ENCODE results near the gene PIK3R5. TPM values are rescaled to one million over a fixed set of nuclear protein-coding genes. Genes with fewer than 3 reads are reported as not detected.

PIK3R5 gene
- total RNA-seq, 2 donors from 2014 or later, result 3.2 to 4.9 TPM

GRCh38 chr17:8912084-8912981 lies 53.2 kb downstream of the PIK3R5 start:
- ATAC-seq (no peak), DNase-seq (no peak)
- intact Hi-C loops (cut with DNase I, micrococcal nuclease), result no loop called here

- no peak for DNase-seq
- intact Hi-C loops (cut with DNase I, micrococcal nuclease), result no loop called here
- no peak for ATAC-seq
Observed at GRCh38 chr17:8910969-8911604, 54.4 kb downstream of the PIK3R5 start.

- ATAC-seq, result no peak
- intact Hi-C loops (cut with DNase I, micrococcal nuclease), result no loop called here
- no peak for DNase-seq
Observed at GRCh38 chr17:8909586-8910270, 55.8 kb downstream of the PIK3R5 start.

GRCh38 chr17:8905331-8905730 lies 60.2 kb downstream of the PIK3R5 start:
- no peak for ATAC-seq
- intact Hi-C loops (cut with DNase I, micrococcal nuclease), result no loop called here
- no peak for DNase-seq

GRCh38 chr17:8904686-8905085 lies 60.8 kb downstream of the PIK3R5 start:
- ATAC-seq (no peak), DNase-seq (no peak)
- intact Hi-C loops (cut with DNase I, micrococcal nuclease), result no loop called here

- no peak for ATAC-seq
- DNase-seq, result no peak
- intact Hi-C loops (cut with DNase I, micrococcal nuclease), result no loop called here
Observed at GRCh38 chr17:8904201-8904600, 61.3 kb downstream of the PIK3R5 start.

- ATAC-seq, result no peak
- intact Hi-C loops (cut with DNase I, micrococcal nuclease), result no loop called here
- no peak for DNase-seq
Observed at GRCh38 chr17:8900626-8901585, 64.6 kb downstream of the PIK3R5 start.

- ATAC-seq, result no peak
- no peak for DNase-seq
- intact Hi-C loops (cut with DNase I, micrococcal nuclease), result no loop called here
Observed at GRCh38 chr17:8900207-8900606, 65.3 kb downstream of the PIK3R5 start.

GRCh38 chr17:8898636-8899035 lies 66.9 kb downstream of the PIK3R5 start:
- DNase-seq, result no peak
- intact Hi-C loops (cut with DNase I, micrococcal nuclease), result no loop called here
- ATAC-seq, result no peak

- no peak for ATAC-seq
- DNase-seq, result no peak
- intact Hi-C loops (cut with DNase I, micrococcal nuclease), result no loop called here
Observed at GRCh38 chr17:8898126-8898525, 67.4 kb downstream of the PIK3R5 start.

- DNase-seq (no peak), ATAC-seq (no peak)
- intact Hi-C loops (cut with DNase I, micrococcal nuclease), result no loop called here
Observed at GRCh38 chr17:8896641-8897635, 68.6 kb downstream of the PIK3R5 start.

GRCh38 chr17:8896087-8896486 lies 69.4 kb downstream of the PIK3R5 start:
- intact Hi-C loops (cut with DNase I, micrococcal nuclease), result no loop called here
- no peak for ATAC-seq
- DNase-seq, result no peak

- intact Hi-C loops (cut with DNase I, micrococcal nuclease), result no loop called here
Observed at GRCh38 chr17:8894673-8895578, 70.6 kb downstream of the PIK3R5 start.

GRCh38 chr17:8894202-8894671 lies 71.3 kb downstream of the PIK3R5 start:
- no peak for ATAC-seq
- intact Hi-C loops (cut with DNase I, micrococcal nuclease), result no loop called here

More at GRCh38 chr17:8894673-8895578, 70.6 kb downstream of the PIK3R5 start:
- ATAC-seq, result peak; percentile 86
- peak in 1 of 2 donors; percentile 62 for DNase-seq

GRCh38 chr17:8893621-8894201 lies 71.8 kb downstream of the PIK3R5 start:
- intact Hi-C loops (cut with DNase I, micrococcal nuclease), result no loop called here
- no peak for ATAC-seq
- DNase-seq, result no peak

More at GRCh38 chr17:8894202-8894671, 71.3 kb downstream of the PIK3R5 start:
- no peak for DNase-seq

- DNase-seq (no peak), ATAC-seq (no peak)
- intact Hi-C loops (cut with DNase I, micrococcal nuclease), result no loop called here
Observed at GRCh38 chr17:8893059-8893458, 72.4 kb downstream of the PIK3R5 start.
